SH-SY5Y (cell line): Measurements from ENCODE around the gene CSF1R.

Experiments
- GATA2 ChIP-seq: IDR thresholded peaks from 2 replicates; pipeline ENCODE4 v1.6.1; 2011; ENCODE audit warnings: mild to moderate bottlenecking, low read depth, low read length
- GATA3 ChIP-seq: IDR thresholded peaks from 2 replicates; pipeline ENCODE4 v1.6.1; 2011; ENCODE audit warnings: low read depth, mild to moderate bottlenecking, low read length, moderate library complexity

DNA sequence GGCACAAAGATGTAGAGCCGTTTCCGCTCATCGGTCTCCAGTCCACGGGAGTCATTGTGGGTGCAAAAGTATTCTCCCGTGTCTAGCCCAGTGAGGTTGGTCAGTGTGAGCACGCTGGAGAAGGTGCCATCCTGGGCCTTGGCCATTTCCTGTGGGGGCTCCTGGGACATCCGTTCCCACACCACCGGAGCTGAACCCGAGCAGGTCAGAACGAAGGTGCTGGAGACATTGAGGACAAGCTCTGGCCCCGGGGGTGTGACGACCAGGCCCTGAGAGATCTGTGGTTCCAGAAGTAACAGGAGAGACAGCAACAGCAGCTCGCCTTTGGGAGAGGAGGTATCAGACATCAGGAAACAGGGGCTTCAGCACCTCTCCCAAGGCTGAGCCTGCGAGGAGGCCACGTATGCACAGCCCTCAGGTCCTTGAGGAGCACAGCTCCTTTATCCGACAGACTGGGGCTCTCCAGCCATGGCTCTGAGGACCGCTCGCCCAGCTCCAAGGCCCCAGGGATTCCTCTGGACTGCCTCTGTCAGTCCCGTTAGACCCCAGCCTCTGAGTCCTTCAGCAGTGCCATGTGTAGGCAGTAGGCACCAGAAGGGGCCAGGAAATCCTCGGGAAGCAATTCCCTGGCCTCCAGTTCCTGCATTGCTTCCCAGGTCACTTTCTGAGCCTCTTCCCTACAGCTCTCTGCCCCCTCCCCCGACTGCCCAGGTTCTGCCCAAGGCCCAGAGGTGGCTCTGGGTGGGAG, 49.4 kb upstream of the CSF1R start:
- no peak for TF ChIP-seq GATA2
- TF ChIP-seq GATA3, result no peak
